GM12878 (cell line): Measurements from ENCODE around the gene C3orf49. TPM values are rescaled to one million over a fixed set of nuclear protein-coding genes. Genes with fewer than 3 reads are reported as not detected.

Experiments
- ATAC-seq: fragments of 200-7000 bp; cut with Tn5 transposase; 3 replicates; pipeline ENCODE4 v1.9.1; 2020; ENCODE audit warnings: mild to moderate bottlenecking, moderate library complexity
- Bru-seq: library from RNA; stranded (reverse); fragments of 400-500 nt; gene quantifications from one replicate; lab custom pipeline; 2021; lab: Mats Ljungman, UMichigan
- BruChase-seq, 2 experiments: library from RNA; stranded (reverse); fragments of 400-500 nt; gene quantifications; one replicate each; lab custom pipeline; 2021; lab: Mats Ljungman, UMichigan
- BruUV-seq: library from RNA; stranded (reverse); fragments of 400-500 nt; replicated peaks from 2 replicates; lab custom pipeline; 2021; lab: Mats Ljungman, UMichigan
- CTCF ChIA-PET: fragments of 300-600 bp; sonication (Branson Sonifier 250); formaldehyde crosslinking; extraction: SDS; loops from one replicate; lab custom pipeline; 2021; ENCODE audit warnings: inconsistent platforms; lab: Yijun Ruan, JAX
- POLR2A ChIA-PET: fragments of 350-600 bp; formaldehyde crosslinking; extraction: SDS; loops from one replicate; lab custom pipeline; 2021; ENCODE audit warnings: inconsistent platforms; lab: Charles Lee
- RAD21 ChIA-PET: fragments of 300-600 bp; sonication (Branson Sonifier 250); formaldehyde crosslinking; loops from one replicate; lab custom pipeline; 2023; ENCODE audit warnings: antibody characterized with exemption; ENCODE audit not compliant: unreplicated experiment; lab: Charles Lee
- SMC1A ChIA-PET: fragments of 300-600 bp; sonication (Branson Sonifier 250); formaldehyde crosslinking; loops from one replicate; lab custom pipeline; 2023; ENCODE audit not compliant: unreplicated experiment, uncharacterized antibody; lab: Charles Lee
- DNase-seq: peaks from one replicate; pipeline ENCODE4 v3.0.0-alpha.2; 2011; ENCODE audit warnings: low read depth, low spot score
- FAIRE-seq: peaks from 3 replicates; lab custom pipeline; 2011; peaks lifted over from hg19 to GRCh38; lab: Jason Lieb, UNC
- H2AFZ ChIP-seq: 2 replicates; pipeline ENCODE4 v1.6.0; 2011; ENCODE audit warnings: low read depth, low read length, control low read depth; ENCODE audit not compliant: control insufficient read depth
- H3K27ac ChIP-seq: 2 replicates; pipeline ENCODE4 v1.5.1; 2011; ENCODE audit warnings: control low read depth; ENCODE audit not compliant: control insufficient read depth, insufficient read depth
- H3K27me3 ChIP-seq, 2 experiments: replicated peaks in 1 of 2; 2 replicates each; pipeline versions ENCODE4 v1.6.0 to v1.6.1; 2011; ENCODE audit warnings: low read length in 1 of 2; ENCODE audit not compliant: control insufficient read depth in 2 of 2, insufficient read depth in 2 of 2
- H3K36me3 ChIP-seq, 2 experiments: 2 replicates each; pipeline ENCODE4 v1.5.1; 2011; ENCODE audit warnings: low read length in 1 of 2; ENCODE audit not compliant: control insufficient read depth in 2 of 2, insufficient read depth in 2 of 2
- H3K4me1 ChIP-seq: 2 replicates; pipeline ENCODE4 v1.6.1; 2011; ENCODE audit warnings: mild to moderate bottlenecking, low read length, moderate library complexity, mixed read lengths; ENCODE audit not compliant: control insufficient read depth, insufficient read depth
- H3K4me2 ChIP-seq: 2 replicates; pipeline ENCODE4 v1.6.0; 2011; ENCODE audit warnings: control low read depth; ENCODE audit not compliant: control insufficient read depth, insufficient read depth
- H3K4me3 ChIP-seq: fragments of 200-600 bp; sonication (generic); 2 replicates; pipeline ENCODE4 v1.5.1; 2016
- H3K79me2 ChIP-seq: 2 replicates; pipeline ENCODE4 v1.6.0; 2011; ENCODE audit warnings: low read length; ENCODE audit not compliant: control insufficient read depth, insufficient read depth
- H3K9ac ChIP-seq: 2 replicates; pipeline ENCODE4 v1.8.0; 2011; ENCODE audit warnings: low read length, control low read depth, mixed read lengths; ENCODE audit not compliant: control insufficient read depth, insufficient read depth
- H3K9me3 ChIP-seq: replicated peaks from 3 replicates; pipeline ENCODE4 v1.5.1; 2011; ENCODE audit warnings: mild to moderate bottlenecking, low read length; ENCODE audit not compliant: control insufficient read depth, insufficient read depth
- H4K20me1 ChIP-seq: 2 replicates; pipeline ENCODE4 v1.6.0; 2011; ENCODE audit not compliant: control insufficient read depth, insufficient read depth
- EED ChIP-seq: sonication (generic); IDR thresholded peaks from 2 replicates; pipeline ENCODE4 v1.6.1; 2016; ENCODE audit warnings: antibody characterized with exemption, low read depth
- EP300 ChIP-seq, 2 experiments: fragments of 150-350 bp in 1 of 2; IDR thresholded peaks; 2 replicates each; pipeline ENCODE4 v1.6.1; 2011 to 2012; ENCODE audit warnings: low read depth in 2 of 2, low read length in 2 of 2, borderline replicate concordance in 1 of 2, improper control_type of control experiment in 1 of 2, inconsistent platforms in 1 of 2; ENCODE audit not compliant: control insufficient read depth in 1 of 2
- IRF4 ChIP-seq: IDR thresholded peaks from 2 replicates; pipeline ENCODE4 v1.6.1; 2011; ENCODE audit warnings: low read depth, low read length
- RBBP5 ChIP-seq: fragments of 200-600 bp; sonication (generic); conservative IDR thresholded peaks from 2 replicates; pipeline ENCODE4 v1.6.1; 2016
- TCF7 ChIP-seq: IDR thresholded peaks from 2 replicates; pipeline ENCODE4 v1.6.1; 2014; ENCODE audit warnings: antibody characterized with exemption, borderline replicate concordance
- WRNIP1 ChIP-seq: IDR thresholded peaks from 2 replicates; pipeline ENCODE4 v1.6.1; 2011; ENCODE audit warnings: low read depth, low read length, improper control_type of control experiment, borderline replicate concordance
- WGBS: methylation state at CpG from one replicate; pipeline ENCODE4 v1.1.6; 2016; ENCODE audit warnings: low lambda C conversion rate; ENCODE audit not compliant: insufficient replicate concordance, insufficient coverage; ENCODE audit errors: missing lambda C conversion rate; 5-methylcytosine and 5-hydroxymethylcytosine counted together
- in situ Hi-C: fragments of 300-500 bp; cut with MboI; formaldehyde crosslinking; loops from 9 replicates; pipeline ENCODE4 v1.14.3; 2018; ENCODE audit warnings: mixed read lengths
- intact Hi-C: fragments of 100-400 bp; cut with micrococcal nuclease; formaldehyde crosslinking; loops from one replicate; pipeline ENCODE4 v1.14.2; 2022; ENCODE audit not compliant: unreplicated experiment
- long read RNA-seq, 2 experiments: library from polyadenylated mRNA; unstranded; transcript quantifications; one replicate each; pipeline ENCODE4 v2.0.0, GENCODE V29; 2019 to 2020
- polyA minus RNA-seq, 3 experiments: library from RNA; depleted of rRNA, polyadenylated mRNA; stranded (reverse); fragments of >200 nt; gene quantifications; 2 replicates each; pipeline ENCODE4 v1.2.3, GENCODE V29; 2011
- polyA plus RNA-seq, 11 experiments: library from polyadenylated mRNA; depleted of rRNA in 4 of 11; unstranded in 6 of 11; stranded (reverse) in 5 of 11; fragments of >200 nt; fragmentation: Nextera tagmentation in 4 of 11; fragmentation: Illumina TruSeq in 1 of 11; extraction: Ambion mirVana in 4 of 11; extraction: Trizol in 1 of 11; gene quantifications; 1 replicate in 1 of 11; 2 replicates in 10 of 11; pipeline versions ENCODE4 v1.2.1 to v1.2.3, GENCODE V29; 2011 to 2016; ENCODE audit warnings: inconsistent platforms in 2 of 11, missing spikeins in 2 of 11, low read depth in 1 of 11
- total RNA-seq, 4 experiments: library from RNA; depleted of rRNA in 3 of 4; stranded (reverse); fragments of >200 nt in 3 of 4; fragmentation: Illumina TruSeq in 1 of 4; extraction: Trizol in 1 of 4; gene quantifications; 2 replicates each; pipeline versions ENCODE4 v1.2.1 to v1.2.3, GENCODE V29; 2013 to 2021
- TF ChIP-seq, protein P1 (sequence below): IDR thresholded peaks from 2 replicates; pipeline ENCODE4 v1.6.1; 2012; ENCODE audit warnings: mild to moderate bottlenecking, low read depth, low read length
- TF ChIP-seq, protein P2 (sequence below): fragments of 450-650 bp; formaldehyde crosslinking; IDR thresholded peaks from 2 replicates; pipeline ENCODE4 v1.4.0; 2020; ENCODE audit warnings: mild to moderate bottlenecking, moderate library complexity
- TF ChIP-seq, protein P3 (sequence below): IDR thresholded peaks from 2 replicates; pipeline ENCODE4 v1.6.1; 2012; ENCODE audit warnings: low read depth, low read length, improper control_type of control experiment

C3orf49 gene, protein sequence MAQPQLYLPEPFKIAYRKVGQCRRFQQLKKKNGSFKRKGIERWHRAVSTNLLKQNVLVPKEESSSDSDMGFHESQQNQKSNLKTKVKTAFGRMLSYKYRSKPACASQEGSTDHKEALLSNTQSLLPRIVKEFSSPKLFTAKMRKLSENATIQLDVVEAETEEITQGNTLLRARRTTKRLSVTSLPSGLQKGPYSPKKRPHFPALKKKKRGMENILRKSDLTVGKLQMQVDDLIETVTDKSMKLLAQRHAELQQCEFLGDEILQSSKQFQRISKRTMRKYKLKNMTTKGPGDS
- total RNA-seq (2013; cell fraction: nucleolus; rRNA removed) = not detected in 2 replicates
- total RNA-seq (2014; rRNA removed) = not detected in 2 replicates
- not detected in 2 replicates for total RNA-seq (2014; rRNA removed; fragmentation: Illumina TruSeq; extraction: Trizol)
- not detected in 2 replicates for total RNA-seq (2021)
- polyA plus RNA-seq (2011; ENCODE audit: low read depth) = not detected
- polyA plus RNA-seq (2011; rRNA removed) = not detected in 2 replicates
- not detected in 2 replicates for polyA plus RNA-seq (2011; cell fraction: cytosol; rRNA removed)
- polyA plus RNA-seq (2011; cell fraction: nucleus; rRNA removed) = not detected in 2 replicates
- polyA plus RNA-seq (2012) = not detected in 2 replicates
- not detected in 2 replicates for polyA plus RNA-seq (2014; fragmentation: Illumina TruSeq; extraction: Trizol)
- not detected for polyA plus RNA-seq (2014; fragmentation: Nextera tagmentation; extraction: Ambion mirVana)
- polyA plus RNA-seq (2014; rRNA removed) = not detected in 2 replicates
- under 1 TPM in 1 of 2 experiments, not detected in 1; 0.21 TPM for polyA plus RNA-seq (2016; fragmentation: Nextera tagmentation; extraction: Ambion mirVana)
- not detected in 2 replicates for polyA minus RNA-seq (2011; rRNA and poly(A)+ RNA removed)
- polyA minus RNA-seq (2011; cell fraction: cytosol; rRNA and poly(A)+ RNA removed) = not detected in 2 replicates
- not detected in 2 replicates for polyA minus RNA-seq (2011; cell fraction: nucleus; rRNA and poly(A)+ RNA removed)
- not detected for Bru-seq, nascent RNA
- BruChase-seq, experiment 1, labeled RNA remaining after a 6-hour chase = not detected
- not detected for BruChase-seq, experiment 2, labeled RNA remaining after a 2-hour chase
- long read RNA-seq, experiment 1, partial matches to known transcripts = 0 of 1 reads
- long read RNA-seq, experiment 1, other reads (novel, unspliced or antisense) = 1 of 1 reads
- long read RNA-seq, experiment 2, partial matches to known transcripts = 0 of 1 reads
- long read RNA-seq, experiment 2, other reads (novel, unspliced or antisense) = 1 of 1 reads

DNA sequence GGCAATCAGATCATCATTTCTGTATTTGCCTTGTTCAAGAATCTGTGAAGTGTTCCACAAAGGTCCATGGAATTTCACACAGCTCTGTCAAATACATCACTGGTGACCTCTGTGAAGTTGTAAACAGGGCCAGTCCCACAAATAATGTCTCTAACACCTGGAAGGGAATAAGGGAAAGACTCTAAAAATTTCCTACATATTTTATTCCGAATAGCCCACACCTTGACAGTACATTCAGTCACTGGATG is at the start of gene C3orf49:
Gene C3orf49 (plus strand): TSS at position 149 of the 248 bp plus-strand sequence. CDS start 173 bp downstream, outside the sequence.
- no peaks in the 10 kb centered on the region for H3K79me2 ChIP-seq
- ChIA-PET POLR2A (no interaction called here), RAD21 (interaction anchor here (0.8 to 3.2 kb wide), 7 partner anchors 11 to 489 kb away, joined by 3 to 41 read pairs (median 4); no protein-coding TSS in a partner anchor), CTCF (interaction anchor here (0.6 to 6.7 kb wide), 21 partner anchors 9 to 1196 kb away, joined by 3 to 144 read pairs (median 4); no protein-coding TSS in a partner anchor), SMC1A (interaction anchor here (0.8 to 5.5 kb wide), 7 partner anchors 10 to 475 kb away, joined by 3 to 53 read pairs (median 3); no protein-coding TSS in a partner anchor)
- H3K27me3 ChIP-seq = no peaks in the 10 kb centered on the region
- H3K36me3 ChIP-seq = no peaks in the 10 kb centered on the region
- FAIRE-seq = no peak
- H2AFZ ChIP-seq = no peak within 1 kb of the TSS
- H3K9me3 ChIP-seq = no peaks in the 10 kb centered on the region
- no peak within 1 kb of the TSS for H3K9ac ChIP-seq
- H3K4me1 ChIP-seq = no peaks in the 10 kb centered on the region
- ATAC-seq = no peak
- 95% methylated on average over 1 of the region's 1 CpG for WGBS
- intact Hi-C loops (loop anchor here (5.0 to 10.0 kb wide), 2 partner anchors 144 to 1197 kb away; no protein-coding TSS in a partner anchor), in situ Hi-C loops (loop anchor here (5.0 to 25.0 kb wide), 2 partner anchors 467 to 1207 kb away; no protein-coding TSS in a partner anchor)
- no peak for DNase-seq
- no peak within 1 kb of the TSS for H3K4me3 ChIP-seq
- no TSS peak for BruUV-seq
- H4K20me1 ChIP-seq = no peaks in the 10 kb centered on the region
- no peak within 1 kb of the TSS for H3K4me2 ChIP-seq
- no peak within 1 kb of the TSS for H3K27ac ChIP-seq
- TF ChIP-seq EP300 (IDR thresholded peaks at IDR 0.05; ENCODE audit: borderline replicate concordance in 1 of 2, control insufficient read depth in 1 of 2, low read depth in 2 of 2, low read length in 2 of 2) = no peak
- TF ChIP-seq WRNIP1 = no peak
- TF ChIP-seq, protein P1, sequence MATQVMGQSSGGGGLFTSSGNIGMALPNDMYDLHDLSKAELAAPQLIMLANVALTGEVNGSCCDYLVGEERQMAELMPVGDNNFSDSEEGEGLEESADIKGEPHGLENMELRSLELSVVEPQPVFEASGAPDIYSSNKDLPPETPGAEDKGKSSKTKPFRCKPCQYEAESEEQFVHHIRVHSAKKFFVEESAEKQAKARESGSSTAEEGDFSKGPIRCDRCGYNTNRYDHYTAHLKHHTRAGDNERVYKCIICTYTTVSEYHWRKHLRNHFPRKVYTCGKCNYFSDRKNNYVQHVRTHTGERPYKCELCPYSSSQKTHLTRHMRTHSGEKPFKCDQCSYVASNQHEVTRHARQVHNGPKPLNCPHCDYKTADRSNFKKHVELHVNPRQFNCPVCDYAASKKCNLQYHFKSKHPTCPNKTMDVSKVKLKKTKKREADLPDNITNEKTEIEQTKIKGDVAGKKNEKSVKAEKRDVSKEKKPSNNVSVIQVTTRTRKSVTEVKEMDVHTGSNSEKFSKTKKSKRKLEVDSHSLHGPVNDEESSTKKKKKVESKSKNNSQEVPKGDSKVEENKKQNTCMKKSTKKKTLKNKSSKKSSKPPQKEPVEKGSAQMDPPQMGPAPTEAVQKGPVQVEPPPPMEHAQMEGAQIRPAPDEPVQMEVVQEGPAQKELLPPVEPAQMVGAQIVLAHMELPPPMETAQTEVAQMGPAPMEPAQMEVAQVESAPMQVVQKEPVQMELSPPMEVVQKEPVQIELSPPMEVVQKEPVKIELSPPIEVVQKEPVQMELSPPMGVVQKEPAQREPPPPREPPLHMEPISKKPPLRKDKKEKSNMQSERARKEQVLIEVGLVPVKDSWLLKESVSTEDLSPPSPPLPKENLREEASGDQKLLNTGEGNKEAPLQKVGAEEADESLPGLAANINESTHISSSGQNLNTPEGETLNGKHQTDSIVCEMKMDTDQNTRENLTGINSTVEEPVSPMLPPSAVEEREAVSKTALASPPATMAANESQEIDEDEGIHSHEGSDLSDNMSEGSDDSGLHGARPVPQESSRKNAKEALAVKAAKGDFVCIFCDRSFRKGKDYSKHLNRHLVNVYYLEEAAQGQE = no peak
- no peak for TF ChIP-seq IRF4
- no peak for TF ChIP-seq RBBP5
- TF ChIP-seq, protein P2, sequence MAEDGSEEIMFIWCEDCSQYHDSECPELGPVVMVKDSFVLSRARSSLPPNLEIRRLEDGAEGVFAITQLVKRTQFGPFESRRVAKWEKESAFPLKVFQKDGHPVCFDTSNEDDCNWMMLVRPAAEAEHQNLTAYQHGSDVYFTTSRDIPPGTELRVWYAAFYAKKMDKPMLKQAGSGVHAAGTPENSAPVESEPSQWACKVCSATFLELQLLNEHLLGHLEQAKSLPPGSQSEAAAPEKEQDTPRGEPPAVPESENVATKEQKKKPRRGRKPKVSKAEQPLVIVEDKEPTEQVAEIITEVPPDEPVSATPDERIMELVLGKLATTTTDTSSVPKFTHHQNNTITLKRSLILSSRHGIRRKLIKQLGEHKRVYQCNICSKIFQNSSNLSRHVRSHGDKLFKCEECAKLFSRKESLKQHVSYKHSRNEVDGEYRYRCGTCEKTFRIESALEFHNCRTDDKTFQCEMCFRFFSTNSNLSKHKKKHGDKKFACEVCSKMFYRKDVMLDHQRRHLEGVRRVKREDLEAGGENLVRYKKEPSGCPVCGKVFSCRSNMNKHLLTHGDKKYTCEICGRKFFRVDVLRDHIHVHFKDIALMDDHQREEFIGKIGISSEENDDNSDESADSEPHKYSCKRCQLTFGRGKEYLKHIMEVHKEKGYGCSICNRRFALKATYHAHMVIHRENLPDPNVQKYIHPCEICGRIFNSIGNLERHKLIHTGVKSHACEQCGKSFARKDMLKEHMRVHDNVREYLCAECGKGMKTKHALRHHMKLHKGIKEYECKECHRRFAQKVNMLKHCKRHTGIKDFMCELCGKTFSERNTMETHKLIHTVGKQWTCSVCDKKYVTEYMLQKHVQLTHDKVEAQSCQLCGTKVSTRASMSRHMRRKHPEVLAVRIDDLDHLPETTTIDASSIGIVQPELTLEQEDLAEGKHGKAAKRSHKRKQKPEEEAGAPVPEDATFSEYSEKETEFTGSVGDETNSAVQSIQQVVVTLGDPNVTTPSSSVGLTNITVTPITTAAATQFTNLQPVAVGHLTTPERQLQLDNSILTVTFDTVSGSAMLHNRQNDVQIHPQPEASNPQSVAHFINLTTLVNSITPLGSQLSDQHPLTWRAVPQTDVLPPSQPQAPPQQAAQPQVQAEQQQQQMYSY (CRISPR knock-in tag) = no peak
- TF ChIP-seq EED = no peak
- TF ChIP-seq, protein P3, sequence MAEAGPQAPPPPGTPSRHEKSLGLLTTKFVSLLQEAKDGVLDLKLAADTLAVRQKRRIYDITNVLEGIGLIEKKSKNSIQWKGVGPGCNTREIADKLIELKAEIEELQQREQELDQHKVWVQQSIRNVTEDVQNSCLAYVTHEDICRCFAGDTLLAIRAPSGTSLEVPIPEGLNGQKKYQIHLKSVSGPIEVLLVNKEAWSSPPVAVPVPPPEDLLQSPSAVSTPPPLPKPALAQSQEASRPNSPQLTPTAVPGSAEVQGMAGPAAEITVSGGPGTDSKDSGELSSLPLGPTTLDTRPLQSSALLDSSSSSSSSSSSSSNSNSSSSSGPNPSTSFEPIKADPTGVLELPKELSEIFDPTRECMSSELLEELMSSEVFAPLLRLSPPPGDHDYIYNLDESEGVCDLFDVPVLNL = no peak
- TF ChIP-seq TCF7 = no peak
